NCI-H187 treated with DMSO at 0.1 percent for 48 hours (cell line): ENCODE data around the gene DDX59.
"Not testable (repeated sequence)": the region's sequence is repeated elsewhere in the genome, so short reads cannot be mapped to it uniquely, and the experiment has no call there.

Experiments used
- DNase-seq: peaks from one replicate; lab custom pipeline; 2025; lab: John Stamatoyannopoulos, UW

The DDX59 gene

DNA sequence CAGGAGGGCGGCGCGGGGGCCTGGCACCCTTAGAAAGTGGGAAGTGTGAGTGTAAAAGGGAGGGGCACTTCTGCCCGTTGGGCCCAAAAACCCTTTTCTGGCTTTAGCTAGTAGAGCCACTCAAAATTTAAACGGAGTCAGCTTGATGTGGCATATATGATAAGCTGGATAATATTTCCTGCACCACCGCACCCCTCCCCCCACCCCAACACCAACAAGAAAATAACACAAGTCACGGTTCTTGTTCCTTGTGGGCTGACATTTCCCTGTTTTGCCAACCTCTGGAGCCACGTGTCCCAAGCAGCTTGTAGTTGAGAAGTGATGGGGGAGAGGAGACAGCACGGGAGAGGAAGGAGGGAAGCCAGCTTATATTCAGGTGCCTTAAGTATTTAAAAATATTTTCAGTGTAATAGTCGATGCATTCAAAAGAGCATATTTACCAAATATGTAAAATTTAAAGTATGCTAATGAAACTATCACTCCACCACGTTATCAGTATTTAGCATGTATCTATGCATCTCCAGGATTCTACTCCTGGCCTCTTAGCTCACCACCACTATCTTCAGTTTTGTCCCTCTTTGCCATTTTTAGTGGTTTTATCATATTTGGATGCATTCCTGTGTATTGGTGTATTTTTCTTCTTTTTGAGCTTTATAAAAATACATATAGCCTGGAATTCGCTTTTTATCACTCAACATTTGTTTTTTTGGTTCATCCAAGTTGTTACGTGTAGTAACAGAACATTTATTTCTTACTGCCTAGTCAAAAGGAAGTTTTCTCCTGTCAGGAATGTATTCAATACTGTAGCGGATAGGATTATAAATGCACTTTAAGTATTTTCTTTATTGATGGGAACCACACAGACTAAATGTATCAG is 773 bp upstream of the DDX59 start:
- DNase-seq: no peak

DNA sequence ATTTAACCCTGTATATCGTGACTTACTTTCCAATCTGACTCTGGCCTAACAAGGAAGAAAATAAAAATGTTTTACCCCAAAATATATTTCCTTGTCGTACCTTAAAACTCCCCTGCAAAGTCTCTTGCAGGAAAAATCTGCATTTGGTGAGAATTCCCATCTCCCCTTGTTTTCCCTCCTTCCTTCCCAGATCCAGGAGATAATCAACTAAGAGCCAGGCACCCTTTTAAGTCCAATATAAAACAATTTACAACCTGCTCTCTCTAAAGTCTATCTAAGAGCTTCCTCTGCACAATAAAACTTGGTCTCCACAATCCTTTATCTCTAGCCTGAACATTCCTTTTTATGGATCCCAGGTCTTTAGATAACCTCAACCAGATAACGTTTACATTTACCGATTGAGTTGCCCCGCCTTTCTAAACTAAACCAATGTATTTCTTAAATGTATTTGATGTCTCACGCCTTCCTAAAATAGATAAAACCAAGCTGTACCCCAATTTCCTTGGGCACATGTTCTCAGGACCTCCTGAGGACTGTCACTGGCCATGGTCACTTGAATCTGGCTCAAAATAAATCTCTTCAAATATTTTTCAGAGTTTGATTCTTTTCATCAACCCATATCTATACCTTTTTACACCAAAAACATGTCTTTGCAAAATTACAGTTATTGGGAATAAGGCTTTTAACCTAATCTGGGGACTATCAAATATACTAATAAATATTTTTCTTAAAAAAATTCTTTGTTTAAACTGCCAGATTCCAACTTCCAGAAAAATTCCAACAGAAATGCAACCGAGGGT is 993 bp downstream of the DDX59 start:
- DNase-seq: no peak

DNA sequence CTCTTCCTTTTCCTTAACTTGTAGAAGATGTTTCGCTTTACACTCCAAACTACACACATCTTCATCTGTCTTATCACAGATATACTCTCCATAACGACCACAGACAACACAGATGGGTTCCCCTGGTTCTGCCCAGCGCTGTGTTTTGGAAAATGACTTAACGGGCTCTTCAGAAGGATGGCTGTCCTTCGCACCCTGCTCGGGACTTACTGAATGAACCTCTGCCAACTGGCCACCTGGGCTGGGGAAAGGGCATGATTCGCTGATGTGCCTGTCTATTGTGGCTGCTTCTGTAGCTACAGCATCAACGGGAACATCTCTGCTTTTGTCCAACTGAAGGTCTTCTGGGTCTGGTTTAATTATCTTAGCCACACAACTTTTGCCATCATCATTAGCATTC is 3.4 kb downstream of the DDX59 start:
- DNase-seq: no peak

DNA sequence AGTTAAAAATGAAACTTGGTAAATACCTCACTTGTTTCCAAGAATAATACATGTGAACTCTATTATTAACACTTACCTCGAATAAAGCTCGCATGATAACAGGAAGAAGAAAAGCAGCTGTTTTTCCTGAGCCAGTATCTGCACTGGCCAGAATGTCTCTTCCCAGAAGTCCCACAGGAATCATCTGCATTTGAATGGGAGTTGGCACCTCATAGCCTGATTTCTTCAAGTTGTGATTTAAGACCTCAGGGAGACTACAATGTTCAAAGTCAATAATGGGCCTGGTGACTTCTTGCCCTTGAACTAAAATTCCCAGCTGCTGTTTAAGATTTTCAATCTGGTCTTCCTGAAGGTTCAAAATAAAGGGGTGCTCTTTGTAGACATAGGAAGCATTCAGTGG is 3.8 kb downstream of the DDX59 start:
- DNase-seq: no peak

DNA sequence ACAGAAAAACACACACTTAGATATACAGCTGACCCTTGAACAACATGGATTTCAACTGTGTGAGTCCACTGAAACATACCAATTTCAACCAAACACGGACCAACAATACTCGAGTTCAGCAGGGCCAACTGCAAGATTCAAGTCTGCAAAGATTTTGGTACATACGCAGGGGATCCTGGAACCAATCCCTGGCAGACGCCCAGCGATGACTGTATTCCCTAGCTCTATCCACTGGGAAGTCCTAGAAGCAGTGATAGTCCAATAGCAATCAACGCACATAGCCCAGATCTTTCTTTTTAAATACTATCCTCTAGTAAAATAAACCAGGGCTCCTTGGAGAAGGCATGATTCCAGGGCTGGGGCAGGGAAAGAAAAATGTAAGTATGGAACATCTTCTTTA is 9.0 kb downstream of the DDX59 start:
- no peak for DNase-seq

DNA sequence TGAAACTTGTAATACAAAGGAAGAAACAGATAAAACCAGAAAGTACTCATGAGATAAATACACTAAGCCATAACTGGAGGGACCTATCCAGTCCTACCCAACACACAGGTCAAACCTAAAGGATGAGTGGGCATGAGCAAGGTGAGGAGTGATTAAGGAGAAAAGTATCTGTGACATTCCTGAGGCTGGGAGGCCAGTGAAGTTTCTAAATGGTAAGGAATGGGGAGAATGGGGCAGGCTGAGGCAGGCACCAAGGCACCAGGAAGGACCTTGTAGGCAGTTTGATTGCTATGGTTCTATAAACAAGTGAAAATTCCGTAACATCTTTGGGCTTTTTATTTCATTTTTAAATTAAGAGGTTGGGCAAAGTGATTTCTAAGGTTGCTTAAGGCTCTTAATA is 10.4 kb downstream of the DDX59 start:
- DNase-seq: no peak

DNA sequence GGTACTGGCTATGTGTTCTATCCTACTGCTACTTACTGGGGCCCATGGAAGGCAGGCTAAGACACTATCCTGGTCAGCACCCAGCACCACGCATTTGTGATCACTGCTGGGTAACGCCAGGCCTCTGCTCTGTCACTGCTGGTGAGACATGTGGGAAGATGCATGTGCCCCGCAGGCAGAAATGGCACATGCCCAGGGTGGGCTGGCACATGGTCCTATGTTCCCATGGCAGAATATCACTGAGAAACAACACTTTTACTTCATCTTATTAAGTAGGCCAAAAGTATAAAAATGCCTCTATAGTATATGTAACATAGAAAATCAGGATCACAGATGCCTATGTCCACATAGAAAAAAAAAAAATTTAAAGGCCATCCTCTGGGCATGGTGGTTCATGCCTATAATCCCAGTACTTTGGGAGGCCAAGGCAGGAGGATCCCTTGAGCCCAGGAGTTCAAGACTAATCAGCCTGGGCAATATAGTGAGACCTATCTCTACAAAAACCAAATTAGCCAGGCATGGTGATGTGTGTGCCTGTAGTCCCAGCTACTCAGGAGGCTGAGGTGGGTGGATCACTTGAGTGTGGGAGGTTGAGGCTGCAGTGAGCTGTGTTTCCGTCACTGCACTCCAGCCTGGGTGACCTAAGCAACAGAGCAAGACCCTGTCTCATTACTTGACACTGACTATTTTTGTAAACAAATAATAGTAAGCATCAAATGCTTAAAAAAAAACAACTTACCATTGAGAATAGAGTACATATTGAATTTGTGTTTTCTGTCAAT is 11.5 kb downstream of the DDX59 start:
- no peak for DNase-seq

DNA sequence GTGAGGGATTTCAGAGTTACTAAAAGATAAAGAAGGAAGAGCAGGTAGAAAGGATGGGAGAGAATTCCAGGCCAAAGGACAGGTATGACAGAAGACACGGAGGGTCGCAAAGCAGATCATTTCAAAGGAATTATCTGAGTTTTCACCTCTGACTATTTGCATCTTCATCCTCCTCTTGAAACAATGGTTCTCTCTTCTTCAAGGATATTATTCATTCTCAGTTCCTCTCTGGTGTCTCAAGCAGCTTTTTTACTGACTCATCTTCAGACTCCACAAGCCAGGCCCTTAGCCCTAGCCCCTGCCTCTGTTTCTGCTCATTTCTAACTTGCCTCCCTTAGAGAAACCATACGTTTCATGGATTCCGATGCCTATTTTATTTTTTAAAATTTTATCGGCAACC is 15.0 kb downstream of the DDX59 start:
- DNase-seq: no peak

DNA sequence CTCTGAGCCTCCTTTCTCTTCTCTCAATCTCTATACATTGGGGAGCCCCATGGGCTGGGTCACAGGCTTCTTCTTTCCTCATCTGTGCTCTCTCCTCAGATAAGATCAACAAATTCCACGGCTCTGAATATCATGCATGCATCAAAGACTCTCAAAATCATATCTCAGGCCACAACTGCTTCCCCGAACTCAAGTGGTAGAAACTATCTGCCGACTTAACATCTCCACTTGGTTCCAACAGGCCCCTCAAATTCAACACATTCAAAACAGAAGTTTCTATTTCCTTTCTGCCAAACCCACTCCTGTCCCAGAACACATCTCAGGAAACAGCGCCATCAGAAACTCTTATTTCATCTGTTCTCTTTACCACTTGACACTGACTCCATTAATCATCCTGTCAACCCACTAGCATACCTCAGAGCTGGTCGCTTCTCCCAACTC is 16.7 kb downstream of the DDX59 start:
- no peak for DNase-seq

DNA sequence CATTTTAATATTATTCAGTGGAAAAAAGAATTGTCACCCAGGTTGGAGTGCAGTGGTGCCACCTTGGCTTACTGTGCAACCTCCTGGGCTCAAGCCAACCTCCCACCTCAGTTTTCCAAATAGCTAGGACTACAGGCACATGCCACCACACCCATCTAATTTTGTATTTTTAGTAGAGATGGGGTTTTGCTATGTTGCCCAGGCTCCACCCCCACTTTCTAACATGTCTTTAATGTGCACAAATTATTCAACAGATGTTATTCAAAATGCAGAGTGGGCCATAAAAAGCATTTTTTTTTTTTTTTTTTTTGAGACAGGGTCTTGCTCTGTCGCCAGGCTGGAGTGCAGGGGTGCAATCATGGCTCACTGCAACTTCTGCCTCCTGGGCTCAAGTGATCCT is 17.3 kb downstream of the DDX59 start:
- no peak for DNase-seq

DNA sequence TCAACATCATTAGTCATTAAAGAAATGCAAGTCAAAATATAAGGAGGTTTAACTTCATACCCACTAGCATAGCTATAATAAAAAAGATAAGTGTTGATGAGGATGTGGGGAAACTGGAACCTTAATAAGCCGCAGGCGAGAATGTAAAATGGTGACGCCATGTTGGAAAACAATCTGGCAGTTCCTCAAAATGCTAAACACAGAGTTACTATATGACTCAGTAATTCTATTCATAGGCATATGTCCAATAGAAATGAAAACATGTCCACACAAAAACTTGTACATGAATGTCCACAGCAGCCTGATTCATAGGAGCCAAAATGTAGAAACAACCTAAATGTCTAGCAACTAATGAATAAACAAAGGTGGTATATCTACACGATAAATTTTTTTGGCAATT is 23.2 kb downstream of the DDX59 start:
- no peak for DNase-seq

DNA sequence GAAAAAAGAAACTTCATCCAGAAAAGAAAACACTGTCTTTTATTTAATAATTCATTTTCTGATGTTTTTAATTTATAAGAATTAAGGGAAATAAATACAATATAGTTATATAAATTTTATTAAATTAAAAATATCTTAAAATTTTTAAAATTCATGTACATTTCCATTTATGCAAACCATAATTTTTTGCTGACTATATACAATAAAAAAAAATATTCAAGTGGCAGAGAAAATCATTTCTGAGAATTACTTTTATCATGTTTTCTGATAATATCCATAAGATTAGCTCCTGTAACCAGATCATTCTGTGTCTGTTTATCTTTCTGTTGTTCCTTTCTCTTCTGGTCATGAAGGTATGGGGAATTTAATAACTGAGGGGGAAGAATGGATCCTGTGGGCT is 25.7 kb downstream of the DDX59 start:
- DNase-seq: no peak

DNA sequence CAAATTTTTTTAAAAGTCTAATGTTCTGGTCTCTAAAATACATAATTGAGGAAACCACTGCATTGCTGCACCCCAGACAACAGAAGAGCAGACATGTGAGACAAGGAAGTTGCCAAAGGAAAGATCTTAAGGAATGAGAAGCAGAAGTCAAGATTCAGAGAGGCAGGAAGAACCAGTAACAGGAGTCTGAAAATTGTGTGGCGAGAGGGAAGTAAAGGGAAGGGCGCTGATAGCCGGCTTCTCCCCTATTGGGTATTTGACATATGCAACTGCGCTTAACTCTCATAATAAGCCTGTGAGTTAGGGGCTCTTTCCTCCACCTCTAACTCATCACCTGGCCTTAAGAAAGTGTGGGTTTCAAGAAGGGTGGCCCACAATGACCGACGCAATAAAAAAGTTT is 27.2 kb downstream of the DDX59 start:
- no peak for DNase-seq

DNA sequence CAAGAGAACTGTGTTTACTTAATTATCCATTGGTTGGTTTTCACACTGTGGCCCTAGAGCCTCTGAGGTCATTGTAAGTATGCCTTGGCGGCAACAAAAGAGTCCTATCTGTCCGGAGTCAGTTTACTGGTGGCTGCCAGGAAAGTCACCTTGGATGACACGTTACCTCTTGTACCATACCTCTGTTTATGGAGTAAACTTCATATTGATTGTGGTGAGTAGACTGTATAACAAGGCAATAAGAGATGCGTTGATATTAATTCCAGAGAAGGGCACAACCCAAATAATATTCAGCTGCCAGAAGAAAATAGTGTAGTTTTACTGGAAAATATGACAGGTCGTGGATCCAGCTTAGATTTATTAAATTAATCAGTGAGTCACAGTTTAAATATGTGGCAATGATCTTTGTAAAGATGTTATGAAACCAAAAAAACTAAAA is 28.7 kb downstream of the DDX59 start:
- DNase-seq: no peak

DNA sequence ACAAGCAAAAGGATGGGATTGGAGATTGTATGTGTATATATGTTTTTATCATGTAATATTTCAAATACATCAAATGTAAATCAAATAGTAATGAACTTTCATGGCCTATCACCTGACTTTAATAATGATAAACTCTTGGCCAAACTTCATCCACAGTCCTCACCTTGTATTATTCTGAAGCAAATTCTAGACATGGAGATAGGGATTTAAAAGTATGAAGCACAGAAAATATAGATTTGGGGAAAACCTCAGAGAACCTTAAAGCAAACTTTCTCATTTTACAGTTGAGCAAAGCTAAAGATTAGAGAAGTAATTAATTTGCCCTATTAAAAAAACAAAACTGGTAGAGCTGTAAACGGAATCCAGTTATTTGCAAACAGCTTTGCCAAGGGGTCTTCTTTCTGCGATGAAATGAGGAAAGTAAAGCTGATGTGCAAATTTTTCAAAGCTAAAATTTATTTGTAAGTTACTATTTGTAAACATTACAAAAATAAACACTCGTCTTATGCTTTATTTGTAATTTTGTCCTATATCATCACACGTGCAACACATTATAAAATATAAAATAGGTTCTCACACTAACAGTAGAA is 29.2 kb downstream of the DDX59 start:
- DNase-seq: no peak

DNA sequence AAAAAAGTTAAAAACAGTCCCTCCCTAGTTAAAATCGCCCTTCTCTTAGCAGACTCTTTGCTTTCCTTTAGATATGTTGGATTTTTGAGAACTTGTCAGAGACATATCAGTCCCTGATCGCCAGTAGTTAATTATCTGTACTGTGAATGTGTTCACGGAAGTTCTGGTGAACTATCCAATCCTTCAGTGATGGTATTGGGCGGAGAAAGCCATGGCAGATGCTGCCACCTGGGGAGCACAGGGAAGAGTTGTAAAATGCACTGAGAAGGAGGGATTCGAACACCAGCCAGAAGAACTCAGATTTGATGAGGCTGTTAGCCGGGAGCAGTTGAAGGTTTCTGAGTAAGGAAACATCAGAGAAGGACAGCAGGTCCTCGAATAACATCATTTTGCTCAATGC is 31.6 kb downstream of the DDX59 start:
- no peak for DNase-seq

DNA sequence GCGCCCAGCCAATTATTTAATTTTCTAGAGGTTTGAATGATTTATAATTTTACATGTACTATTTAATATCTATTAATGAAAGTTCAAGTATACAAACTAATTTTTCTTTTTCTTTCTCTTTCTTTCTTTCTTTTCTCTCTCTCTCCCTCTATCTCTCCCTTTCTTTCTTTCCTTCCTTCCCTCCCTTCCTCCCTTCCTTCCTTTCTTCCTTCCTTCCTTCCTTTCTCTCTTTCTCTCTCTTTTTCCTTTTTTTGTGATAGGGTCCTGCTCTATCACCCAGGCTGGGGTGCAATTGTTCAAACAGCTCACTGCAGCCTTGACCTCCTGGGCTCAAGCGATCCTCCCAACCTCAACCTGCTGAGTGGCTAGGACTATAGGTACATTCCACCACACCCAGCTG is 33.0 kb downstream of the DDX59 start:
- no peak for DNase-seq

DNA sequence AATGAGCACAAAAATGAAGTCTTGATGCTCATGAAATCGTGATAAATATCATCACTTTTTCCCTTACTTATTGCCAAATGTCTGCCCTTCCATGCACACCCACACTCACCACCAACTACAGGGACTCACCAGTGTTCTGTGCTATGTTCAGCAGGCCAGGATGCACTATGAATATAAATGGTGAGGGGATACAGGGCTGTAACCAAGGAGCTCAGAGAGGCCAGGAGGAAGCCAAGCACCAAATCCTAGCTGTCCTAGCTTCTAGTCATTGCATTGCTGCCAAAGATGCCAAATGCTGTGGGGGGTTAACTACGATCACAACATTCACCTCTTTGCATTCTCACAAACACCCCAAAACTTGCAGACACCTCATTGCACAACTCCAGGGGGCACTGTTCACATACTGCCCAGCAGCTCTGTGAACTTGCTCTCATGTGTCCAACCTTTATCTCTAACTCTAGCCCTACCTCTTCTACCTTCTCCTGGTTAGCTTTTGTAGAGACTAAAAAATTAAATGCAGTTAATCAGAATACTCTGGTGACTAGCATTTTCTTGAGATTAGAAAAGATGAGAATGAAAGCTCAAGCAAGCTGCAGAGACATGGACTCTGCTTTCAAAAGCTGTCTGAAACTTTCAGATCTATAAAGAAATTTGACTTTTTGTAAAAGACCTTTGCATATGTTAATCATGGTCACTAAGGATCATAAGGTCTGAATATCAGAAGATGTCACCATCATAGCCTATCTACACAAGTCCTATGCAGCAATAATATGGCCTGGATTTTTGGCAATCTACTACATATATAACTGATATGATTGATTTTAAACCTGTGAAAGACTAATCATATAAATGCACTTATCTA is 35.2 kb downstream of the DDX59 start:
- DNase-seq: no peak

DNA sequence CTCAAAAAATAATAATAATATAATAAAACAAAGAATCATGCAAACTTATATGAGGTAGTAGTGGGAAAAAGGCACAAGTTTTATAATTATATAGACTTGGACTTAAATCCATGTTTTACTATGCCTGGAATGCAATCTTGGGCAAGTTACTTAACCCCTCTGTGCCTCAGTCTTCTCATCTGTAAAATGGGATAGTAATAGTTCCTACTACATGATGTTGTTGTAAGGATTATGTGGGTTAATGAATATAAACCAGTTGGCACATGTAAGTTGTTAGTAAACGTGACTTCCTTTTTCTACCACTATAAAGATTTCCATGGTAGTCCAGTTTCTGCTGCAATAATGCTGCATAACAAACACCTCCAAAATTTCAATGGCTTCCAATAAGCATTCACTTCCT is 38.3 kb downstream of the DDX59 start:
- DNase-seq: no peak

DNA sequence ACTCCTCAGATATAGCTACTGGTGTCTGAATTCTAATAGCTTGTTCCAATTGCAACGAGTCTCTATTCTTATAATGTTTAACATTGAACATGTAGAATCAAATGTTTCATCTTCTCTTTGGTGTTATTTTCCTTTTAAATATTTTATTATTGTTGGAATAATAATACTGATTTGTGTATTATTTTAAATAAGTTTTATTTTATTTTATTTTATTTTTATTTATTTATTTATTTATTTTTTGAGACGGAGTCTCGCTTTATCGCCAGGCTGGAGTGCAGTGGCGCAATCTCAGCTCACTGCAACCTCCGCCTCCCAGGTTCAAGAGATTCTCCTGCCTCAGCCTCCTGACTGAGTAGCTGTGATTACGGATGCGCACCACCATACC is 39.2 kb downstream of the DDX59 start:
- not testable (repeated sequence) for DNase-seq

DNA sequence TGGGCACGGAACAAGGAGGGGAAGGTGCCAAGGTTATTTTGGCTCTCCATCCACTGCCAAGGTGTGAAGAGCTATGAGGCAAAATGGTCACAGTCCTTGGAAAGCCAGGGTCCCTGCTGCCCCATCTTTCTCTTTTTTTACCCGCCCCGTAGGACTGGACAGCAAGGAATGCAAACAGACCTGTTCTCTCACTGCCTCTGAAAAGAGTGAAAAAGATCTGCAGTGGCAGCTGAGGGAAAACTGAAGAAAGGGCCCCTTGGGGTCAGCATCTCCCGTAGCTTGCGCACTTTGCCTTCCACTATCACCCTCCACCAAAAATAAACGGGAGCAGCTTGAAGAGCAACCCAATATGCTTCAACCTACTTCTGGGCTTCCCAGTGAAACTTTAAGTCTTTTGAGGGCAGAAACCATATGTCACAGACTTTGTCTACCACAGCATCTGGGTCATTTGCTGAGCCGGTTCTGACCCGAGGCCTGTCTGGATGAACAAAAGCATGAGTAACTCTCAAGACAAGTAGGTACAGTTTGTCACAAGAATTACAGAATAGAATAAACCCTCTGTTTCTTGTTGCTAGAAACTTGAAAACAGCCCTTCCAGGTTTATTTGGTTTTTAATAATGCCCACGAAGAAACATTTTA is 39.7 kb downstream of the DDX59 start:
- no peak for DNase-seq
